Breast epithelium (tissue), 3 donors: Measurements from ENCODE around the gene CSMD2.

Experiments used
- POLR2A ChIP-seq: fragments of 450-650 bp; IDR thresholded peaks from one replicate; pipeline ENCODE4 v1.6.1; 2016; ENCODE audit warnings: antibody characterized with exemption, mild to moderate bottlenecking, moderate library complexity
- TF ChIP-seq, protein P1 (sequence below), 3 donors: fragments of 450-650 bp; IDR thresholded peaks; one replicate each; pipeline ENCODE4 v1.5.1; 2016 to 2017; ENCODE audit warnings: antibody characterized with exemption in 3 of 3, mild to moderate bottlenecking in 3 of 3, moderate library complexity in 3 of 3

DNA sequence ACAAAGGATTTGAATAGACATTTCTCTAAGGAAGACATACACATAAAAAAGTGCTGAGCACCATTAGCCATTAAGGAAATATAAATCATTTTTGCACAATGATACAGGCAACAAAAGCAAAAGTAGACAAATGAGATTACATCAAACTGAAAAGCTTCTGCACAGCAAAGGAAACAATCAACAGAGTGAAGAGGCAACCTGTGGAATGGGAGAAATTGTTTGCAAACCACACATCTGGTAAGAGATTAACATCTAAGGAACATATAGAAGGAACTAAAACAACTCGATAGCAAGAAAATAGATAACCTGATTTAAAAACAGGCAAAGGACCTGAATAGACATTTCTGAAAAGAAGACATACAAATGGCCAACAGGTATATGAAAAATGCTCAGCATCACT is 635.1 kb downstream of the CSMD2 start:
- TF ChIP-seq POLR2A, result no peak
- TF ChIP-seq, protein P1, sequence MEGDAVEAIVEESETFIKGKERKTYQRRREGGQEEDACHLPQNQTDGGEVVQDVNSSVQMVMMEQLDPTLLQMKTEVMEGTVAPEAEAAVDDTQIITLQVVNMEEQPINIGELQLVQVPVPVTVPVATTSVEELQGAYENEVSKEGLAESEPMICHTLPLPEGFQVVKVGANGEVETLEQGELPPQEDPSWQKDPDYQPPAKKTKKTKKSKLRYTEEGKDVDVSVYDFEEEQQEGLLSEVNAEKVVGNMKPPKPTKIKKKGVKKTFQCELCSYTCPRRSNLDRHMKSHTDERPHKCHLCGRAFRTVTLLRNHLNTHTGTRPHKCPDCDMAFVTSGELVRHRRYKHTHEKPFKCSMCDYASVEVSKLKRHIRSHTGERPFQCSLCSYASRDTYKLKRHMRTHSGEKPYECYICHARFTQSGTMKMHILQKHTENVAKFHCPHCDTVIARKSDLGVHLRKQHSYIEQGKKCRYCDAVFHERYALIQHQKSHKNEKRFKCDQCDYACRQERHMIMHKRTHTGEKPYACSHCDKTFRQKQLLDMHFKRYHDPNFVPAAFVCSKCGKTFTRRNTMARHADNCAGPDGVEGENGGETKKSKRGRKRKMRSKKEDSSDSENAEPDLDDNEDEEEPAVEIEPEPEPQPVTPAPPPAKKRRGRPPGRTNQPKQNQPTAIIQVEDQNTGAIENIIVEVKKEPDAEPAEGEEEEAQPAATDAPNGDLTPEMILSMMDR (IDR thresholded peaks at IDR 0.05), result no peak
